ENCODE measurements around the gene IRAG1. TPM values are rescaled to one million over a fixed set of nuclear protein-coding genes. Genes with fewer than 3 reads are reported as not detected.

The IRAG1 gene
- polyA plus RNA-seq, 1 donor from 2014 or later = 0.14 TPM

Small RNA genes lying within 50 kb of the gene (small RNA-seq; reads per million reads assigned to genes)
- 0 to 1.2 (median 0) reads per million in 3 experiments for gene RF00019

Other genes starting within 250 kb of the IRAG1 start
- gene AMPD3, start 238.5 kb downstream of the IRAG1 start, polyA plus RNA-seq = 0.40 TPM in 1 of 2 replicates, not detected in the other
- gene RNF141, start 152.6 kb downstream of the IRAG1 start, polyA plus RNA-seq = 65.6 and 79.2 TPM in 2 replicates
- gene LYVE1, start 125.1 kb downstream of the IRAG1 start, polyA plus RNA-seq = not detected in 2 replicates
- gene CTR9, start 57.5 kb upstream of the IRAG1 start, polyA plus RNA-seq = 24.1 and 24.6 TPM in 2 replicates
- gene EIF4G2, start 115.2 kb upstream of the IRAG1 start, polyA plus RNA-seq = 989 and 1,004 TPM in 2 replicates
- 159 and 178 TPM in 2 replicates for gene ZBED5, start 164.3 kb upstream of the IRAG1 start, polyA plus RNA-seq

Measured in neural cell (in vitro differentiated cells).